MM.1S (cell line): ENCODE results near the gene ADGRD1.

Experiments used
- DNase-seq: peaks from one replicate; pipeline ENCODE4 v3.0.0-alpha.2; 2015
- H2AFZ ChIP-seq: fragments of 300-600 bp; sonication (generic); 2 replicates; pipeline ENCODE4 v1.6.0; 2016; ENCODE audit warnings: antibody characterized with exemption, low read length
- H3F3A ChIP-seq: fragments of 300-600 bp; sonication (generic); 2 replicates; pipeline ENCODE4 v1.6.1; 2016; ENCODE audit warnings: mild to moderate bottlenecking, antibody characterized with exemption, low read length, moderate library complexity, mixed read lengths; ENCODE audit not compliant: insufficient read depth
- H3K27ac ChIP-seq: fragments of 300-600 bp; sonication (generic); 2 replicates; pipeline ENCODE4 v1.5.1; 2016; ENCODE audit warnings: mild to moderate bottlenecking, low read length
- H3K27me3 ChIP-seq: fragments of 300-600 bp; sonication (generic); replicated peaks from 2 replicates; pipeline ENCODE4 v1.6.0; 2016; ENCODE audit warnings: low read length; ENCODE audit not compliant: insufficient read depth
- H3K36me3 ChIP-seq: fragments of 300-600 bp; sonication (generic); replicated peaks from 2 replicates; pipeline ENCODE4 v1.6.1; 2016; ENCODE audit warnings: mild to moderate bottlenecking, low read length, mixed read lengths; ENCODE audit not compliant: insufficient read depth
- H3K4me1 ChIP-seq: fragments of 300-600 bp; sonication (generic); 2 replicates; pipeline ENCODE4 v1.6.1; 2016; ENCODE audit warnings: low read length, mixed read lengths
- H3K4me2 ChIP-seq: fragments of 300-600 bp; sonication (generic); 2 replicates; pipeline ENCODE4 v1.6.0; 2016; ENCODE audit warnings: low read depth, low read length
- H3K4me3 ChIP-seq: fragments of 300-600 bp; sonication (generic); 2 replicates; pipeline ENCODE4 v1.5.1; 2016; ENCODE audit warnings: low read length, mixed read lengths
- H3K79me2 ChIP-seq: fragments of 300-600 bp; sonication (generic); 2 replicates; pipeline ENCODE4 v1.6.1; 2016; ENCODE audit warnings: mixed run types, low read length, mixed read lengths
- H3K9ac ChIP-seq: fragments of 300-600 bp; sonication (generic); 2 replicates; pipeline ENCODE4 v1.6.1; 2016; ENCODE audit warnings: low read length, mixed read lengths
- H3K9me2 ChIP-seq: fragments of 300-600 bp; sonication (generic); replicated peaks from 2 replicates; pipeline ENCODE4 v1.6.1; 2016; ENCODE audit warnings: mild to moderate bottlenecking, low read length, mixed read lengths; ENCODE audit not compliant: insufficient read depth
- H3K9me3 ChIP-seq: fragments of 300-600 bp; sonication (generic); replicated peaks from 2 replicates; pipeline ENCODE4 v1.6.1; 2016; ENCODE audit warnings: mild to moderate bottlenecking, low read length, mixed read lengths; ENCODE audit not compliant: insufficient read depth
- H4K20me1 ChIP-seq: fragments of 300-600 bp; sonication (generic); 2 replicates; pipeline ENCODE4 v1.6.1; 2016; ENCODE audit warnings: mild to moderate bottlenecking, low read length, moderate library complexity, mixed read lengths; ENCODE audit not compliant: insufficient read depth
- CTCF ChIP-seq: fragments of 300-600 bp; sonication (generic); IDR thresholded peaks from 2 replicates; pipeline ENCODE4 v1.5.1; 2016; ENCODE audit warnings: antibody characterized with exemption, low read length, mixed read lengths
- EZH2 ChIP-seq: fragments of 300-600 bp; sonication (generic); optimal IDR thresholded peaks from 2 replicates; pipeline ENCODE3; 2017; ENCODE audit warnings: low read depth, mild to moderate bottlenecking, antibody characterized with exemption, low read length, mixed read lengths
- EZH2phosphoT487 ChIP-seq: fragments of 300-600 bp; sonication (generic); IDR thresholded peaks from 2 replicates; pipeline ENCODE4 v1.6.1; 2018; ENCODE audit warnings: antibody characterized with exemption, low read length

Gene ADGRD1

DNA sequence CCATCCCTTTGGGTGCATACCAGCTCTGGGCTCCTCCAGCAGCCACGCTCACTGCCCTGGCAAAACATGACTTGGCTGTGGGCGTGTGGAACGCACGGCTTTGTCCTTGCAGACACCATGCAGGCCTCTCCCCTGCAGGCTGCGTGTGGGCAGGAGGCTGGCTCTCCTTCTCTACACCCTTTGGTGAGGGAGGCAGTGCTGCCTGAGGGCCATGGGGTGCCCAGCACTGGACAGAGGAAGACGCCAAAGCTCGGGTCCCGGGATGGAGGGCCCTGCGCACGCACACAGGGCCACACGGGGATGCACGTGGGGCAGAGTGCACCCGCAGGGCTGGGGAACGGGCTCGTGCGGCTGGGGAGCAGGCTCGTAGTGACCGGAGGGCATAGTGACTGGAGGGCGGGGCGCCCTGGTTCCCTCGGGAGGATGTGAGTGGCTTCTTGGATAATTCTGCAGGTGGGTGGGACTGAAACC lies 89.7 kb downstream of the ADGRD1 start:
- no peak overlapping the region for H2AFZ ChIP-seq
- no peaks in the 10 kb centered on the region for H3K4me1 ChIP-seq
- H3K9ac ChIP-seq, result no peak overlapping the region
- no peaks in the 10 kb centered on the region for H3F3A ChIP-seq
- no peaks in the 10 kb centered on the region for H3K9me3 ChIP-seq
- H3K4me3 ChIP-seq, result no peak overlapping the region
- no peak overlapping the region for H3K4me2 ChIP-seq
- DNase-seq, result no peak
- H3K36me3 ChIP-seq, result no peaks in the 10 kb centered on the region
- H3K27me3 ChIP-seq, result 0 out of 2 replicates have a peak, but pooled peaks cover 14% of the 10 kb centered on the region
- no peaks in the 10 kb centered on the region for H4K20me1 ChIP-seq
- no peak for TF ChIP-seq EZH2
- TF ChIP-seq CTCF, result no peak
- TF ChIP-seq EZH2phosphoT487, result no peak
- H3K79me2 ChIP-seq, result no peaks in the 10 kb centered on the region
- no peak overlapping the region for H3K27ac ChIP-seq
- H3K9me2 ChIP-seq, result no peaks in the 10 kb centered on the region

- H3F3A ChIP-seq, result no peaks in the 10 kb centered on the region
- no peaks in the 10 kb centered on the region for H3K4me1 ChIP-seq
- no peaks in the 10 kb centered on the region for H3K36me3 ChIP-seq
- no peaks in the 10 kb centered on the region for H3K9me2 ChIP-seq
- H3K79me2 ChIP-seq, result no peaks in the 10 kb centered on the region
- H3K27ac ChIP-seq, result no peak overlapping the region
- no peak overlapping the region for H2AFZ ChIP-seq
- H3K4me3 ChIP-seq, result no peak overlapping the region
- TF ChIP-seq CTCF, result no peak
- no peak for TF ChIP-seq EZH2phosphoT487
- TF ChIP-seq EZH2, result no peak
- H3K9ac ChIP-seq, result no peak overlapping the region
- 0 out of 2 replicates have a peak, but pooled peaks cover 14% of the 10 kb centered on the region for H3K27me3 ChIP-seq
- H3K9me3 ChIP-seq, result no peaks in the 10 kb centered on the region
- H4K20me1 ChIP-seq, result no peaks in the 10 kb centered on the region
- DNase-seq, result no peak
- H3K4me2 ChIP-seq, result no peak overlapping the region
These were observed 90.4 kb downstream of the ADGRD1 start for GRCh38 chr12:131044136-131044535.

- 0 out of 2 replicates have a peak, but pooled peaks cover 10% of the 10 kb centered on the region for H3K27me3 ChIP-seq
- no peaks in the 10 kb centered on the region for H3K4me1 ChIP-seq
- no peaks in the 10 kb centered on the region for H3K9me3 ChIP-seq
- TF ChIP-seq EZH2phosphoT487 (no peak), EZH2 (no peak)
- H2AFZ ChIP-seq, result no peak overlapping the region
- H3K4me3 ChIP-seq, result no peak overlapping the region
- H3K9ac ChIP-seq, result no peak overlapping the region
- no peaks in the 10 kb centered on the region for H3F3A ChIP-seq
- DNase-seq, result no peak
- no peaks in the 10 kb centered on the region for H3K9me2 ChIP-seq
- H4K20me1 ChIP-seq, result no peaks in the 10 kb centered on the region
- no peak overlapping the region for H3K27ac ChIP-seq
- no peaks in the 10 kb centered on the region for H3K79me2 ChIP-seq
- H3K36me3 ChIP-seq, result no peaks in the 10 kb centered on the region
- no peak overlapping the region for H3K4me2 ChIP-seq
These were observed 91.2 kb downstream of the ADGRD1 start for GRCh38 chr12:131044760-131045381.
